GM06990 (cell line): ENCODE results near the gene UGT1A4.

ENCODE experiments used
- DNase-seq: peaks from one replicate; pipeline ENCODE4 v3.0.0-alpha.2; 2011; ENCODE audit not compliant: insufficient read length; ENCODE audit errors: extremely low read depth
- H3K27me3 ChIP-seq: replicated peaks from 2 replicates; pipeline ENCODE4 v1.6.0; 2011; ENCODE audit warnings: low read length; ENCODE audit not compliant: control insufficient read depth, insufficient read depth
- H3K36me3 ChIP-seq: 2 replicates; pipeline ENCODE4 v1.5.1; 2011; ENCODE audit warnings: low read length; ENCODE audit not compliant: control insufficient read depth, insufficient read depth
- H3K4me3 ChIP-seq: replicated peaks from 2 replicates; pipeline ENCODE4 v1.5.1; 2011; ENCODE audit warnings: low read depth, mild to moderate bottlenecking, control low read depth, low read length
- TF ChIP-seq, protein P1 (sequence below): IDR thresholded peaks from 2 replicates; pipeline ENCODE4 v1.5.1; 2011; ENCODE audit warnings: low read length, control low read depth, mild to moderate bottlenecking, inconsistent platforms; ENCODE audit not compliant: insufficient read depth, poor library complexity, severe bottlenecking

The UGT1A4 gene

DNA sequence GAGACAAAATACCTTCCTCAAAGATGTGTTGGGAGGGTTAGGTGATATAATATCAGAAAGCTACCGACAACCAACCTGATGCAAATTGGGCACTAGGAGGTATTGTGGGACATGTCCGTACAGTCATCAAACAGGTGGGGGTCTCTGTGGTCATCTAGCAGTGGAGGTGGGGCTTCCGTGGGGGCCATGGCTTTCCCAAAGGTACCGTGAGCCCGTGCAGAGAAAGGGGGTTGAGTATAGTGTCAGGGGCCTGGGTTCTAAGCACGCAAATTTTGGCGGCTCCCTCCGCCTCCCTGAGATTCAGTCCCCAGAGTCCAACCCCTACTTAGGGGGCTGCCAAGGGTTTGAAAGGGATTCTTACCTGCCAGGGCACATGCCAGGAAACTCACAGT, 103.2 kb downstream of the UGT1A4 start:
- TF ChIP-seq, protein P1, sequence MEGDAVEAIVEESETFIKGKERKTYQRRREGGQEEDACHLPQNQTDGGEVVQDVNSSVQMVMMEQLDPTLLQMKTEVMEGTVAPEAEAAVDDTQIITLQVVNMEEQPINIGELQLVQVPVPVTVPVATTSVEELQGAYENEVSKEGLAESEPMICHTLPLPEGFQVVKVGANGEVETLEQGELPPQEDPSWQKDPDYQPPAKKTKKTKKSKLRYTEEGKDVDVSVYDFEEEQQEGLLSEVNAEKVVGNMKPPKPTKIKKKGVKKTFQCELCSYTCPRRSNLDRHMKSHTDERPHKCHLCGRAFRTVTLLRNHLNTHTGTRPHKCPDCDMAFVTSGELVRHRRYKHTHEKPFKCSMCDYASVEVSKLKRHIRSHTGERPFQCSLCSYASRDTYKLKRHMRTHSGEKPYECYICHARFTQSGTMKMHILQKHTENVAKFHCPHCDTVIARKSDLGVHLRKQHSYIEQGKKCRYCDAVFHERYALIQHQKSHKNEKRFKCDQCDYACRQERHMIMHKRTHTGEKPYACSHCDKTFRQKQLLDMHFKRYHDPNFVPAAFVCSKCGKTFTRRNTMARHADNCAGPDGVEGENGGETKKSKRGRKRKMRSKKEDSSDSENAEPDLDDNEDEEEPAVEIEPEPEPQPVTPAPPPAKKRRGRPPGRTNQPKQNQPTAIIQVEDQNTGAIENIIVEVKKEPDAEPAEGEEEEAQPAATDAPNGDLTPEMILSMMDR = no peak
- no peak for DNase-seq
- Histone ChIP-seq H3K4me3 (no peak overlapping the region), H3K27me3 (peaks cover 2% of the 10 kb centered on the region; the same call in 1 of the 2 replicates), H3K36me3 (no peaks in the 10 kb centered on the region)

DNA sequence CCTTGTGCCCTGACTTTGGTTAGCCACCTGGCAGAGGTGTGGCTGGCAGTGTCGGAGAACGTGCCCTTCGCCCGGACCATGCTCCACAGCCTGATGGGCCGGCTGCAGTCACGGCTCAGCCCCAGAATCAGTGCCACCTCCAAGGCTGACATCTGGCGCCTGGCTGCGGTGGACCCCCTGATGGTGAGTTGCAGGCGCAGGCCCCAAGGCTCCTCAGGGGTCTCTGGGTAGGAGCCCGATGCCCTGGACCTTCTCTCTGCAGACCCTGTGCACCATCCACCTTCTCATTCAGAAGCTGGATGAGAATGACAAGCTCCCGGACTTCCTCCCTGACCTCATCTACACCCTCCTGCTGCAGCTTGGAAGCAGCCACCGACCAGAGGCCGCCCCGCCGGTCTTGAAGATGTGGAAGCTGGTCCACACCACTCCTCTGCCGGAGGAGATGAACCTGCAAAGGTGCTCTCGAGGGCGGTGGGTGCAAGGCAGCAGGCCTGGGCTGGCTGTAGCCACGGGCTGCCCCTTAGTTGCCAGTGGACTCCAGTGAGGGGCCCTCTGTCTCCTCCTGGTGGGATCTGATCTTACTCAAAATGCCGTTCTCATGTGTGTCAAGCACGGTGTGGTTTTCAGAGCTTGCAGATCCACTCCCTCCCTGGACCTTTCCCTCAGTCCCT, 103.7 kb downstream of the UGT1A4 start:
- TF ChIP-seq, protein P1 = no peak
- DNase-seq = no peak
- Histone ChIP-seq H3K36me3 (no peaks in the 10 kb centered on the region), H3K4me3 (no peak overlapping the region), H3K27me3 (peaks cover 2% of the 10 kb centered on the region; the same call in 1 of the 2 replicates)
